ENCODE data around the gene OR2D2. TPM values are rescaled to one million over a fixed set of nuclear protein-coding genes. Genes with fewer than 3 reads are reported as not detected.

OR2D2 gene
- total and polyA plus RNA-seq, 10 of the 15 experiments (the other 5 are each of a cell fraction or from before 2014, with no cell fraction given), result not detected

DNA sequence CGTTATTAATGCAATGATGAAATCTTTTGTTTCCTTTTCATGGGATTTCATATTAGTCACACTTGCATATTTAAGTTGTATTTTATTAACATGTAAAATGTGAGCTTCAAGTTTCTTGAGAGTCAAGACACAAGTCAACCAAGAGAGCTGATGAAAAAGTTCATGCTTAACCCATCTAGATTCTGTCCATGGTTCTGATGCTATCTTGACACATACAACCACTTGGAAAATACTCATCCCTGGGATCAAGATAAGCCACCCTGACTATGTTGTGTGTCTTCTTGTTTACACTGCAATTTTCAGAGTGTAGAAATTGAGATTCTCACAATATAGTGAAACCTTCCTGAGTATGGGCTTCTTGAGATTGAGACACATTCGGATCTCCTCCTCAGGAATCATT, 16.5 kb downstream of the OR2D2 start:
- intact Hi-C loops (cut with micrococcal nuclease; ENCODE audit: unreplicated experiment), result no loop called here
- CTCF ChIA-PET, result no interaction called here

More for the DNA sequence above, 16.5 kb downstream of the OR2D2 start:
- Histone ChIP-seq H3K4me3 (no peak overlapping the region), H4K20me1 (ENCODE audit: control insufficient read depth, insufficient read depth) (no peaks in the 10 kb centered on the region), H2AFZ (ENCODE audit: control insufficient read depth, low read depth, low read length) (no peak overlapping the region), H3K9me3 (replicated peaks; ENCODE audit: control insufficient read depth, insufficient read depth, low read length) (no peaks in the 10 kb centered on the region), H3K27ac (ENCODE audit: control insufficient read depth, insufficient read depth) (no peak overlapping the region), H3K79me2 (ENCODE audit: control insufficient read depth, insufficient read depth, low read length) (no peaks in the 10 kb centered on the region), H3K4me2 (ENCODE audit: control insufficient read depth, insufficient read depth) (no peak overlapping the region), H3K9ac (ENCODE audit: control insufficient read depth, insufficient read depth, low read length) (no peak overlapping the region), H3K4me1 (ENCODE audit: control insufficient read depth, insufficient read depth, low read length) (no peaks in the 10 kb centered on the region), H3K27me3 (replicated peaks in 1 of 2; ENCODE audit: control insufficient read depth in 2 of 2, insufficient read depth in 2 of 2, low read length in 1 of 2) (no peaks in the 10 kb centered on the region), H3K36me3 (ENCODE audit: control insufficient read depth in 2 of 2, insufficient read depth in 2 of 2, low read length in 1 of 2) (no peaks in the 10 kb centered on the region)
- DNase-seq (ENCODE audit: low read depth, low spot score), result no peak
- SMC1A ChIA-PET (ENCODE audit: uncharacterized antibody, unreplicated experiment), result interaction anchor here (0.8 kb wide), 1 partner anchor 13 kb away, joined by 3 read pairs; the partner anchor contains the start of gene OR10A2
- no peak for TF ChIP-seq SMARCA5 (IDR thresholded peaks at IDR 0.05)
- no peak for TF ChIP-seq FOXM1 (IDR thresholded peaks at IDR 0.05; ENCODE audit: low read depth, low read length)
- TF ChIP-seq CREB1 (IDR thresholded peaks at IDR 0.05; ENCODE audit: low read depth), result no peak
- TF ChIP-seq RELB (IDR thresholded peaks at IDR 0.05; ENCODE audit: low read depth), result no peak
- no peak for TF ChIP-seq HSF1 (IDR thresholded peaks at IDR 0.05; ENCODE audit: low read depth, low read length)
- TF ChIP-seq BMI1 (IDR thresholded peaks at IDR 0.05; ENCODE audit: borderline replicate concordance), result no peak
- no peak for TF ChIP-seq CBFB (IDR thresholded peaks at IDR 0.05; ENCODE audit: low read depth)
- TF ChIP-seq POLR2AphosphoS5 (IDR thresholded peaks at IDR 0.05; ENCODE audit: low read length), result no peak
- no peak for TF ChIP-seq TCF3 (IDR thresholded peaks at IDR 0.05; ENCODE audit: borderline replicate concordance, insufficient read depth, low read depth, low read length)
- POLR2A ChIA-PET, result no interaction called here
- no TSS peak for BruUV-seq (replicated peaks)
- no peak for FAIRE-seq
- in situ Hi-C loops (cut with MboI), result no loop called here
- 24% methylated on average over 2 of the region's 2 CpGs for WGBS (ENCODE audit: insufficient coverage, insufficient replicate concordance, low lambda C conversion rate, missing lambda C conversion rate)
- RAD21 ChIA-PET (ENCODE audit: unreplicated experiment), result no interaction called here
- no peak for ATAC-seq

Data from GM12878 (cell line).